GM12891 (cell line): ENCODE results near the gene CREB1.

Experiments
- PAX5 ChIP-seq: IDR thresholded peaks from 2 replicates; pipeline ENCODE4 v1.6.1; 2011; ENCODE audit warnings: low read length, moderate library complexity, mild to moderate bottlenecking; ENCODE audit not compliant: insufficient read depth, severe bottlenecking
- POLR2A ChIP-seq: IDR thresholded peaks from 2 replicates; pipeline ENCODE4 v1.6.1; 2011; ENCODE audit warnings: low read depth, low read length, control low read depth
- POLR2AphosphoS5 ChIP-seq: IDR thresholded peaks from 2 replicates; pipeline ENCODE4 v1.6.1; 2011; ENCODE audit warnings: low read depth, low read length, control low read depth
- TAF1 ChIP-seq: IDR thresholded peaks from 2 replicates; pipeline ENCODE4 v1.6.1; 2011; ENCODE audit warnings: low read depth, low read length, control low read depth

GRCh38 chr2:207511851-207512250, 17.9 kb upstream of the CREB1 start:
- no peak for TF ChIP-seq POLR2A
- no peak for TF ChIP-seq TAF1
- TF ChIP-seq POLR2AphosphoS5, result no peak
- no peak for TF ChIP-seq PAX5
